ENCODE results near the gene HJV.

DNA sequence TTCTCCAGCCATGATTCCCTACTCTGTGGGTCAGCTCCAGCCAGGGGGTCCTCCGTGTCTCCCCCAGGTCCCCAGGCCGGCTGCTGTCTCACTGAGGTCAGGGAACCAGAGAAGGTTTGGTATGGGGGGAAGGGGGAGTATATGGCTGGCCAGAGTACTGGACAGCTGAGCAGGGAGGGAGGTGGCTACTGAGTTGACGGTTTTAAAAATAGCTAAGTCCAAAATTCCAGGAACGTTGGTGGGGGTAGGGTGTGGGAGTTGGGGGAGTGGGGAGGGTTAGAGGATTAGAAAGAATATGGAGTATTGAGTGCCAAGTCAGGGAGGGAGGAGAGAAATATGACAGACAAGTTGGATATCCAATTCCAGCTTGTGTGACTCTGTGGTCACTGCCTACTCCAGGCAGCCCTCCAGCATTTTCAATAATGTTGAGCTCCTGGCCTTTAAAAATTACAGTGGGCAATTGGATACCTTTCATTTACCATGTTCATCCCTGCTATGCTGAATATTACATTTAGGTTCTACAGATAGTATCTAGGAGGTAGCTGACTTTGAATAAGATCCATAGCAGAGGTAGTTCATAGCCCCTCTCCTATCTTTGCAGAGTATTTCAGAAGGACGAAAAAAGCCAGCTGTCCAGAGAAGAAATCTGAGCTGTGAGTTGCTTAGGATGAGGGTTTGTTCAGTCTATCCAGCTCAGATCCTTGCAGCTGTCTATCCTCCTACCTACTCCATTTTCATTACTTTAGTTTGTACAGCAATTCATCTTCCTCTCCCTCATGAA, at the start of gene HJV:
- TF ChIP-seq, protein P1, sequence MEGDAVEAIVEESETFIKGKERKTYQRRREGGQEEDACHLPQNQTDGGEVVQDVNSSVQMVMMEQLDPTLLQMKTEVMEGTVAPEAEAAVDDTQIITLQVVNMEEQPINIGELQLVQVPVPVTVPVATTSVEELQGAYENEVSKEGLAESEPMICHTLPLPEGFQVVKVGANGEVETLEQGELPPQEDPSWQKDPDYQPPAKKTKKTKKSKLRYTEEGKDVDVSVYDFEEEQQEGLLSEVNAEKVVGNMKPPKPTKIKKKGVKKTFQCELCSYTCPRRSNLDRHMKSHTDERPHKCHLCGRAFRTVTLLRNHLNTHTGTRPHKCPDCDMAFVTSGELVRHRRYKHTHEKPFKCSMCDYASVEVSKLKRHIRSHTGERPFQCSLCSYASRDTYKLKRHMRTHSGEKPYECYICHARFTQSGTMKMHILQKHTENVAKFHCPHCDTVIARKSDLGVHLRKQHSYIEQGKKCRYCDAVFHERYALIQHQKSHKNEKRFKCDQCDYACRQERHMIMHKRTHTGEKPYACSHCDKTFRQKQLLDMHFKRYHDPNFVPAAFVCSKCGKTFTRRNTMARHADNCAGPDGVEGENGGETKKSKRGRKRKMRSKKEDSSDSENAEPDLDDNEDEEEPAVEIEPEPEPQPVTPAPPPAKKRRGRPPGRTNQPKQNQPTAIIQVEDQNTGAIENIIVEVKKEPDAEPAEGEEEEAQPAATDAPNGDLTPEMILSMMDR (IDR thresholded peaks at IDR 0.05; ENCODE audit: low read length) = no peak
- no peak for TF ChIP-seq EZH2 (IDR thresholded peaks at IDR 0.05; ENCODE audit: borderline replicate concordance, low read length)

All from OCI-LY1 (cell line).